Measurements from ENCODE around the gene RREB1. TPM values are rescaled to one million over a fixed set of nuclear protein-coding genes. Genes with fewer than 3 reads are reported as not detected.

The RREB1 gene
- total RNA-seq, 2 donors from 2014 or later: 16.0 to 16.4 TPM

DNA sequence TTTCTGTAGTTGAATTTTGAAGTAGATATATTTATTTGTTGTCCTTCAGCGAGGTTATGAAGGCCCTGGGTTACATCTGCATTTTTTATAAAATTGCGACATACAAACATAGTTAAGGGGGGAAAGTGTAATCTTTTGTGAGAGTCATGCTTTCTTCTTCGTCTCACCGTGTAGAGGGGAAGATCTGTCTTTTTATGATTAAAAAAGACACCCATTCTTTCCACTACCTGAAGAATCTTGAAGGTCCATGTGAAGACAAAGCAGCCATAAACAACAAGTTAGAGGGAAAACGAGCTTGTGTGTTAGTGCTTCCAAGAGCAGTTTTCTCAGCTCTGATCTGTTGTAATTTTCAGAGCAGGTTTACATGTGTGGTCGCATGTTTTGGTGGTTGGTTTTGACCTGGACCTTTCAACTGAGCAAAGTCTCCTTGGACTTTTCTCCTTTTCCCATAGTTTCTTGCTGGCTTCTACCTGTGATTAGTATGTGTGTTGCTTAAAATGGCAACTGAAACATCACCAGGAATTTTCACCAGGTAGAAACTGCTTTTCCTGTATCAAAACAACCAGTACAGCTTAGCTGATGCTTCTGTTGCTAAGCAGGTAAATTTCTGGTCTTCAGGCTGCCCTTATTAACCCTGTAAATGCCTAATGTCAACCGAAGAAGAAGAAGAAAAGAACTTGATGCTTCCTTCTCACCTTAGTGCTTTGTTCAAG lies 37.3 kb downstream of the RREB1 start:
- DNase-seq (no peak), ATAC-seq (replicated peaks in 1 of 2) (no peak)
- Mint-ChIP-seq H3K4me3 (peak overlapping the region; percentile 75 to 86), H3K36me3 (ENCODE audit: insufficient read depth in 2 of 2) (no peaks in the 10 kb centered on the region), H3K9me3 (no peaks in the 10 kb centered on the region), H3K27ac (peak overlapping the region; percentile 72), H3K4me1 (ENCODE audit: low read depth) (peaks cover 84% of the 10 kb centered on the region), H3K27me3 (ENCODE audit: low read depth) (no peaks in the 10 kb centered on the region)

DNA sequence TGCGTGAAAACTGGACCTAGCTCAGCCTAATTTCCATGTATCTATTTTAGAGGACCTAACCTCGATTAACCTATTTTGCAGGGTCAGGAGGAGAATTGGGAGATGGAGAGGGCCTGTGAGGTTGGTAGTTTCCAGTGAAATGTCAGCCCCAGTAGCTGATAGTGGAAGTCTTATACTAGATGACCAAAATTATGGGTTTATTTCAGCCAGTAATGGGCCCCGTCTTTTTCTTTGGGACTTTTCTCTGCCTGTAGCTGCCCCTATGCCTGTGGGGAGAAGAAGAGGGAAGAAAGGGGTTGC lies 37.8 kb downstream of the RREB1 start:
- Mint-ChIP-seq H3K36me3 (ENCODE audit: insufficient read depth in 2 of 2) (no peaks in the 10 kb centered on the region), H3K9me3 (no peaks in the 10 kb centered on the region), H3K4me3 (peak overlapping the region; percentile 75 to 86), H3K4me1 (ENCODE audit: low read depth) (peaks cover 84% of the 10 kb centered on the region), H3K27me3 (ENCODE audit: low read depth) (no peaks in the 10 kb centered on the region), H3K27ac (peak overlapping the region; percentile 31)
- DNase-seq (no peak), ATAC-seq (replicated peaks in 1 of 2) (no peak)

DNA sequence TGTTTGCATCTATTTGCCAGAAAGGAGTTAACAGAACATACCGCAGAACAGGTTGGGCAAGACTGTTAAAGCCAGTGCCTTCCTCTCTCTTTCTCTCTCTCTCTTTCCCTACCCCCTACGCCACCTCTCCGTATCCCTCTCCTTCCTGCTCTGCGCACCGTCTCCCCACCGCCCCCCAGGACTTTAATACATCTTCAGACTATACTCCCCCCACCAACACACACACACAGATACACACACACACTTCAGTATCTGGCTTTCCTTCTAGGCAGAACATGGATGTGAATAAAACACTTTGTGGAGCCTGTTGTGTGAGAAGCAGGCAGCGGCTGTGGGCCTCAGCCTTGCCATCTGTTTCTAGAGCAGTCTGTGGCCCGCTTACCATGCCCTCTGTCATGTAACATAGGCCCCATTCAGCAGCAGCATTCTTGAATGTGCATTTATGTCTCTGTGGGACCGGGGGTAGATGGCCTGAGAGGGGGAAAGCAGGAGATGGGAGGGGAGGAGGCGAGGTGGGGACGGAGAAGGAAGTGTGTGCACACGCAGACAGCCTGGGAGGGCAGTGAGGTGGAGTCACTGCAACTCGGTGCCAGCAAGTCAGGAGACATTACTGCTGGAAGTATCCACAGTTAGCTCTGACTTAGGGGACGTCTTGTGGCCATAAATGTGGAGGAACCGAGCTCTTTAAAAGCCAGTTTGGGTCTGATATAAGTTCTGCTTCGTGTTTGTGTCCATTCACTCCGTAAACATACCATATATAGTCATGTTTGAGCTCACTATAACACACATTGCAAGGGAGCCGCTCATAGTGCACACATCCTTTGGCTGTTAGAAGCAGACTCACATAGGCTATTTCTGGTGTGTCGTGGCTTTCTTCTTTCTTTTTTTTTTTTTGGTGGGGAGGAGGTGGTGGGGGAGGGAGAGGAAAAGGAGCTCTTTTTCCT lies 38.4 kb downstream of the RREB1 start:
- H3K36me3 Mint-ChIP-seq (ENCODE audit: insufficient read depth in 2 of 2): no peaks in the 10 kb centered on the region
- peak overlapping the region; percentile 75 to 86 for H3K4me3 Mint-ChIP-seq
- peak in 1 of 2 donors; percentile 21 for DNase-seq
- H3K27ac Mint-ChIP-seq: peak overlapping the region; percentile 60
- no peaks in the 10 kb centered on the region for H3K27me3 Mint-ChIP-seq (ENCODE audit: low read depth)
- H3K9me3 Mint-ChIP-seq: no peaks in the 10 kb centered on the region
- ATAC-seq (replicated peaks in 1 of 2): peak; percentile 62 to 77
- H3K4me1 Mint-ChIP-seq (ENCODE audit: low read depth): peaks cover 85% of the 10 kb centered on the region

DNA sequence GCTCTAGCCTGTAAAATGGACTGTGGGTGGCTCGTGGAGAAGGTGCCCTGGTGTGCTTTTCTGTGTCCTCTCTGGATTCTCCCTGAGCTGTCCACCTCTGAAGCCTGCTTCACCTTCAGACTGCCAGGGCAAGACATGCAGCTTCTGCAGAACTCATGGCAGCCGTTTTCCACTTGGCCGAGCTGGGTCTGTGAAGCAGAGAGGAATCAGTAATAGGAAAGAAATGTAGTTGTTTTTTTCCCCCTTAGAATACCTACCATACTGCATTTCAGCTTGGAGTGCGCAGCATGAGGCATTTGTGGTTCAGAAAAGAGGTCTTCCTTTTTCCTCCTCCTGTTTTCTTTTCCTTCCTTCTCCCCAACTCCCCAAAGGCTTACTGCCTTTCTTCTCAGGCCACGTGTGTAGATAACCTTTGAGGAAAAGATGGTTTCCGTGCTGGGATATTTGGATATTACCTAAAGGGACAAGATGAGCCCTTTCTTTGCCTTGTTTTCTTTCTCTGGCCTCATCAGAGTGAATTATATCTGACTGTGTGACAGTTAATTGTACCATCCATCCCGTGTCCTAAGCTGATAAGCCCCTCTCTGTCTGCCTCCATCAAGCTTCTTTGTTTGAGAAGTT lies 39.4 kb downstream of the RREB1 start:
- Mint-ChIP-seq H3K27ac (peak overlapping the region; percentile 77), H3K4me1 (ENCODE audit: low read depth) (peaks cover 89% of the 10 kb centered on the region), H3K9me3 (no peaks in the 10 kb centered on the region), H3K36me3 (ENCODE audit: insufficient read depth in 2 of 2) (no peaks in the 10 kb centered on the region), H3K4me3 (peak overlapping the region; percentile 75 to 86), H3K27me3 (ENCODE audit: low read depth) (no peaks in the 10 kb centered on the region)
- DNase-seq (no peak), ATAC-seq (replicated peaks in 1 of 2) (no peak)

DNA sequence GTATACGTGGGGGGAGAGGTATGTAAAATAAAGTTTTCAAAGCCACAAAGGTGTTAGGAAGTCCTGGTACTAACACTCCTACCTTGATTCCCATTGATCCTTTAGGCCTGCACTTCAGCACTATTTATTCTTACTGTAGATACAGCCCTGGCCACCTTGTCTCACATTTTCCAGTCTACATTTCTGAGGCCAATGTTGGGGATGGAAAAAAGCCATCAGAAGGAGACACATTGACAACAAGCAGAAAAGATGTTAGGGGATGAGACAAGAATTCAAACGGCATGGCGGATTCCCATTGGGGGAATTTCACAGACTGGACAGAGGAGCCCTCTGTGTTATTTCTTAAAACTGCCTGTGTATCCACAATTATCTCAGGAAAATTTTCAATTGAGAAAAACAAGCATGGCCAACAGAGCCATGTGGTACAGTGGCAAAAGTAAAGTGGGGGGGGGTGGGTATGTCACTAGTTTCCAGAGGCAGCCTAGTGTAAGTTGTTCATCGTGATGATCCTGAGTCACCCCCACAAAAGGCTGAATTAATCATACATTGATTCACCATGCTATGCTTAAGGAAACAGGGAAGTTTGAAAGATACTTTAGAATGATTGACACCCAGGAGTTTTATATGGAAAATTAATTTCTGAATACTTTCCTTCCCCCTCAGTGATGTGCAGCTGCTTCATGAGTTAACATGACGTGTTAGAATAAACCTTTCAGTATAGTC lies 40.5 kb downstream of the RREB1 start:
- H3K27me3 Mint-ChIP-seq (ENCODE audit: low read depth): no peaks in the 10 kb centered on the region
- DNase-seq: no peak
- peak overlapping the region; percentile 77 for H3K27ac Mint-ChIP-seq
- peak; percentile 59 to 70 for ATAC-seq (replicated peaks in 1 of 2)
- H3K4me3 Mint-ChIP-seq: peak overlapping the region; percentile 14 to 86
- peaks cover 88% of the 10 kb centered on the region for H3K4me1 Mint-ChIP-seq (ENCODE audit: low read depth)
- H3K36me3 Mint-ChIP-seq (ENCODE audit: insufficient read depth in 2 of 2): no peaks in the 10 kb centered on the region
- H3K9me3 Mint-ChIP-seq: no peaks in the 10 kb centered on the region

DNA sequence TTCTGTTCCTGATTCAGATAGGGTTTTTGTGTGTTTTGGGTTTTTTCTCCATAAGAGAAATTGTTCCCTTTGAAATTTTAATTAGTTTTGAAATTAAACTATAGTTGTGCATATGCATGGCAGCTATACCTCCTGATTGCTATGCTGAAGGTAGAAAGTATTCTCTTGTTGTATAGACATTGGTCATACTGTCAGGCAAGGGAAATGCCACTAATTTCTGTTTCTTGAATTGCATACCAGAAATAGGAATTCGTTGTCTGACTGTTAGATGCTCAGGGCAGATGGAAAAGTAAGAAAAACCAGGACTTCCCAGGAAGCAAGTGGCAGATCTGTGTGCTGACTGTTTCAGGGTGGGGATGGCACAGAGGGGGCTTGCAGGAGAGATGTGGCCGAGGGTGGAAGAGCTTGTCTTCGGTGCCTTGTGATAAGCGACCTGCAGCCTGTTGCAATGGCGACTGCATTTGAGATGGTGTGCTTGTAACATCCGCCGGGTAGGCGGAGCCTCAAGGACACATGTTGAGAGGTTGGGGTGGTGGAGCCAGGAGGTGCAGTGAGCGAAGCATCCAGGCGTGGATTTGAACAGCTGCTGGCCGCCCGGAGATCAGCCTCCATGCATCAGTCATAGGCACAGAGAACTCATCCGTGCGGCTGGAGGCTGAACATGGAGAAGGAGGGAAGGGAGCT lies 42.8 kb downstream of the RREB1 start:
- Mint-ChIP-seq H3K36me3 (ENCODE audit: insufficient read depth in 2 of 2) (no peaks in the 10 kb centered on the region), H3K9me3 (no peaks in the 10 kb centered on the region), H3K27me3 (ENCODE audit: low read depth) (no peaks in the 10 kb centered on the region), H3K4me1 (ENCODE audit: low read depth) (peaks cover 91% of the 10 kb centered on the region), H3K27ac (no peak overlapping the region), H3K4me3 (no peak overlapping the region)
- no peak for ATAC-seq (replicated peaks in 1 of 2)
- no peak for DNase-seq

DNA sequence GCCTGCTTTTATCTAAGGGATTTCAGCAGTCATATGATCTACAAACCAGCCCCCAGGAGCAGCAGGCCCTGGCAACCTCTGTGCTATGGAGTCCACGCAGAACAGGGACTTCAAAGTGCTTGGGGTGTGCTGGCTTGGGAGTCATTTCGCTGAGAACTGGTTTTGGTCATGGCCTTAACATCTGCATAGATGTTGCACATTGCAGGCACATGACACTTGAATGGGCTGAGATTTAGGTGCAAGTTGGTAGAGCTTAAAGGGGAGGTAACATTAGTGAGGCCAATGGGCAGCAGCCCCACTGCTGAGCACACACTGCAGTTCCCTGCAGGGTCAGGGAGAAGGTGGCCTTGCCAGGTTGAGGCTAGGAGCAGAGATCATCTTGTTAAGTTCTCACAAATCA lies 43.6 kb downstream of the RREB1 start:
- Mint-ChIP-seq H3K27ac (no peak overlapping the region), H3K27me3 (ENCODE audit: low read depth) (no peaks in the 10 kb centered on the region), H3K4me1 (ENCODE audit: low read depth) (peaks cover 91% of the 10 kb centered on the region), H3K36me3 (ENCODE audit: insufficient read depth in 2 of 2) (no peaks in the 10 kb centered on the region), H3K4me3 (no peak overlapping the region), H3K9me3 (no peaks in the 10 kb centered on the region)
- DNase-seq (no peak), ATAC-seq (replicated peaks in 1 of 2) (no peak)

DNA sequence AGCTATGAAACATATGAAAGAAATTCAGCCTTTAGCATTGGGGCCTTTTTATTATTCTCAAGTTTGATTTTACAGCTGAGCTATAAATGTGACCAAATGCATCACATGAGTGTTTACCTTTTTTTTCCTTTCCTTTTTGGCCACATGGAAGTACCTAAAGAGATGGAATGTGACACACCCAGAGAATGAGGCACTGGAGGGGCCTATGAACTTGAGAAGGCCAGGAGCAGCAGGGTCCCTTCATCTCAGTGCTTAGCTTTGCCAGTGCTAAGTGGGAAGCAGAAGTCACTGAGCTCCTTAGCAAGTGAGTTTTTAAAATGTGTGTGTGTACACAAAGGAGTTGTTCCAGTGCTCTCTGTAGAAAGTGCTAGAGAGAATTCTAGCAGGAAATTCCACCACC lies 44.7 kb downstream of the RREB1 start:
- Mint-ChIP-seq H3K27ac (no peak overlapping the region), H3K4me3 (no peak overlapping the region), H3K27me3 (ENCODE audit: low read depth) (no peaks in the 10 kb centered on the region), H3K36me3 (ENCODE audit: insufficient read depth in 2 of 2) (no peaks in the 10 kb centered on the region), H3K4me1 (ENCODE audit: low read depth) (peaks cover 91% of the 10 kb centered on the region), H3K9me3 (no peaks in the 10 kb centered on the region)
- no peak for DNase-seq
- ATAC-seq (replicated peaks in 1 of 2): no peak

DNA sequence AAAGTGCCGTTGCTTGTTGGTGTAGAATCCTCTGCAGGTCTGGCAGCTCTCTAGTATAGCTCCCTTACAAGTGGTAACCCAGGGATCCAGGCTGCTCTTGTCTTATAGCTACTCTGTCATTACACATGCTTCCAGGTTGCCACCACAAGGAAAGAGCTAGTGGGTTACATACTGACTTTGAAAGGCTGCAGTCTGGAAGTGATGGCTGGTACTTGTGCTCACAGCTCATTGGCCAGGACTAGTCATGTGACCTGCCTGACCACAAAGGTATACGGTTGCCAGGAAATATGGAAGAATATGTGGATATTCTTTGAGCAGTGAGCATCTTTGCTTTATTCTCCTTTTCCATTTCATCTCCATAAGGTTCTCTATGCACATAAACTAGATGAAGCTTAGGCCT lies 46.0 kb downstream of the RREB1 start:
- no peak overlapping the region for H3K27ac Mint-ChIP-seq
- H3K27me3 Mint-ChIP-seq (ENCODE audit: low read depth): no peaks in the 10 kb centered on the region
- peak overlapping the region; percentile 66 to 67 for H3K4me3 Mint-ChIP-seq
- H3K9me3 Mint-ChIP-seq: no peaks in the 10 kb centered on the region
- DNase-seq: peak in 1 of 2 donors; percentile 10
- H3K36me3 Mint-ChIP-seq (ENCODE audit: insufficient read depth in 2 of 2): no peaks in the 10 kb centered on the region
- H3K4me1 Mint-ChIP-seq (ENCODE audit: low read depth): peaks cover 89% of the 10 kb centered on the region
- peak; percentile 6 to 15 for ATAC-seq (replicated peaks in 1 of 2)

DNA sequence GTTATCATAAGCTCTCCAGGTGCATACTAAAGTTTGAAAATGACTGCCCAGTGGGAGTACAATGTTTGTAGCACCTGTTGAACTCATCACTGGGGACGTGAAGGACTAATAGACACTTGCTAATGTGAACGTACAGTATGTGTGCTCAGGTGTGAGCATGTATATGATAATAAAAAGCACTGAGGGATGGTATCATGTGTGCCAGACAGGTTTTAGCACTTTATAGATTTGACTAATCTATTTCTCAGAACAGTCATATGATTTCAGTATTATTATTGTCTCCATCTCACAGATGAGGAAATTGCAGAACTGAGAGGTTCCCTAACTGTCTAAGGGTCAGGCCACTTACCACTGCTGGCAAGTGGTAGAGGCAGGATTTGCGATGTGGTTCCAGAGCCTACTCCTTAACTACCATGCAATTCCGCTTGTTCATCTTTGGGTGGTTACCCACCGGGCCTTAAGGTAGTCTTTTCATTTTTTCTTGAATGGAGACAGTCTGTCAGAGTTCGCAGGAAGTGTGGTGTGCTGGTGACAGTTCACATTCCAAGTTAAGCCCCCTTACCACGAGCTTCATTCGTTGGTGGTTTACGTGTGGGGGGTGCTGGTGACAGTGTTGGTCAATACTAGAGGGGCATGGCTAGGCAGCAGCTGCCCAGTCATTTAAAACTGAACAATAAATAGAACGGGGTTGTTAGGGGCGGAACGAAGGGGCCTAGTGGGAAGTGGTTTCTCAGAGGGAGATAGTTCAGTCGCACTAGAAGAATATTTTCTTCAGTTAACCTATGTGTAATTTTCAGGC lies 46.8 kb downstream of the RREB1 start:
- Mint-ChIP-seq H3K4me1 (ENCODE audit: low read depth) (peaks cover 88% of the 10 kb centered on the region), H3K9me3 (no peaks in the 10 kb centered on the region), H3K36me3 (ENCODE audit: insufficient read depth in 2 of 2) (no peaks in the 10 kb centered on the region), H3K27ac (peak overlapping the region; percentile 81), H3K27me3 (ENCODE audit: low read depth) (no peaks in the 10 kb centered on the region), H3K4me3 (peak overlapping the region; percentile 66 to 67)
- peak; percentile 35 to 54 for DNase-seq
- ATAC-seq (replicated peaks in 1 of 2): peak; percentile 81 to 84

DNA sequence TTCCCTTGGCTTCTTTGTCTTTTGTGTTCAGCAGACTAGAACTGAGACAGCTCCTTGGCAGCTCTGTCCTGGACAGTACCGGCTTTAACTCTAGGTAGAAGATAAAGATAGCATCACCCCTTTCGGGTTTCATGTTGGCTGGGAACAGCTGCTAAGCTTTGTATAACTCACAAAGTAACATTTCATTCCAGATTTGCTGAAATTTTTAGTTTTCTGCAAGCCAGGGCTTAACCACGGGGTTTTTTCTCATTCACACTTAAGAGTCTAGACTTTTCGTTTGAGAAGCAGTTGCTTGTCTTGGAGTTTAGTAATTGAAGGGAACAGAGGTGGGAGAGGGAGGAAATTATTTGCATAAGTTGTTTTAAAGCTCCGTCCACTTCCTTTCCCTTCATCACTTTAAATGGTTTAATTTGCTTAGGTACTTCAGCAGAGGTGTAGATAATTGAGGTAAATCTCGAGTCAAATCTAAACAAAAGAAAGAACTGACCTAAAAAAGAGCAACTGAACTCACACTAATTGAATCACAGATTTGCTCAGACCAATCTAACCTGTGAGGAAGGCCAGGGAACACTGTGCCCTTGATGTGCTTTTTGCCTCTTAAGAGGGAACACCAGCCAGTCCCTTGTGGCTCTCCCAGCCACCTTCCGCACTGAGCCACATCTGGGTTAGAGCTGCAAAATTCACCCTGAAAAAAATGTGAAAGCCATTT lies 48.3 kb downstream of the RREB1 start:
- no peaks in the 10 kb centered on the region for H3K36me3 Mint-ChIP-seq (ENCODE audit: insufficient read depth in 2 of 2)
- ATAC-seq (replicated peaks in 1 of 2): no peak
- H3K4me3 Mint-ChIP-seq: peak overlapping the region; percentile 25 to 66
- no peaks in the 10 kb centered on the region for H3K27me3 Mint-ChIP-seq (ENCODE audit: low read depth)
- no peaks in the 10 kb centered on the region for H3K9me3 Mint-ChIP-seq
- H3K27ac Mint-ChIP-seq: peak overlapping the region; percentile 58
- DNase-seq: no peak
- H3K4me1 Mint-ChIP-seq (ENCODE audit: low read depth): peaks cover 88% of the 10 kb centered on the region

Data from activated T-cell treated with anti-CD3 and anti-CD28 coated beads, Interleukin-2, amount 50 U/mL, for 72 hours (primary cell).